HG03354 (cell line): ENCODE results near the gene KCNK1.

Source experiments
- ATAC-seq: cut with Tn5 transposase; IDR thresholded peaks from one replicate; pipeline ENCODE4 v1.9.1; 2021; ENCODE audit warnings: mild to moderate bottlenecking; ENCODE audit not compliant: unreplicated experiment, poor library complexity, severe bottlenecking

Gene KCNK1

DNA sequence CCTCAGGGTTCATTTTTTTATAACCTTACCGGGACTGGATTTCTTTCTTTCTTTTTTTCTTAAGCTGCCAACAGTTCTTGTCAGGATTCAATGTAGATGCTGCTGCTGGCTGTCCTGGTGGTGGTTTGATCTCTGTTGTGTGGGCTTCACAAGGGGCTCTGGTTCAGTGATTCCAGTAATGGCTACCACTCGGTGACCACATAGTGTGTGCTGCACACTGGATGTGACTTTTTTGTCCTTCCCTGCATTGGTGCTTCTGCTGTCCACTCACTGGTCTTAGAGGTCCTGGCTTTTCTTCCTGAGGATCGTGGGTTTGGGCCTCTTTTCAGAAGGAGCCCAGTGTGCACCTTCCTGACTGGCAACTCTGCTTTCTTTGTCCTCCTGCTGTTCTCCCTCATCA is 18.5 kb downstream of the KCNK1 start:
- ATAC-seq: no peak

DNA sequence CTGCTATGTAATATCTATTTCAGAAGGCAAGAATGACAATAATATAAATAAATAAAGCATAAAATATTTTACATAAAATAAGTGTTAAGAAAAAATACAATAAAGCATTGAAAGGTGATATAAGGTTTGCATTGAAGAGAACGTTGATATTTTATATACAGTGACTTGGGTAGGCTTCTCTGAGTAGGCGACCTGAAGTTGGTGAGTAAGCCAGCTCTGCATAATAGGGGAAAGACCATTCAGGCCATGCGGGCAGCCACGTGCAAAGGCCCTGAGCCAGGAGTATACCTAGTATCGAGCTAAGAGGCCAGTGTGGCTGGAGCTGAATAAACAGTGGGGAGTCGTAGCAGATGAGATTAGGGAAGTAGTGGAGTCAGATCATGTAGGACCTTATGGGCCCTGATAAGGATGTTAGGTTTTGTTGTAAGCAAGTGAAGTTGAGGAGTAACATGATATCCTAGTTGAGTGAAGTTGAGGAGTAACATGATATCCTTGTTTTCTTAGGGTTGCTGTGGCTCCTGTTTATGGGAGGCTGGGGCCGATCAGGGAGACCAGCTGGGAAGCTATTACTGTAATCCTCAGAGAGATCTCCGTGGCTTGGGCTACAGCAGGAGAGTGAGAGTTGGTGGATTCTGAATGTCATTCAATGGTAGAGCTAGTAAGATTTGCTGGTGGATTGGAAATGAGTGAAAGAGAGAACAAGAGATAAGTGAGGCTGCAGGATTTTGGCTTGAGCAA is 22.0 kb downstream of the KCNK1 start:
- no peak for ATAC-seq

DNA sequence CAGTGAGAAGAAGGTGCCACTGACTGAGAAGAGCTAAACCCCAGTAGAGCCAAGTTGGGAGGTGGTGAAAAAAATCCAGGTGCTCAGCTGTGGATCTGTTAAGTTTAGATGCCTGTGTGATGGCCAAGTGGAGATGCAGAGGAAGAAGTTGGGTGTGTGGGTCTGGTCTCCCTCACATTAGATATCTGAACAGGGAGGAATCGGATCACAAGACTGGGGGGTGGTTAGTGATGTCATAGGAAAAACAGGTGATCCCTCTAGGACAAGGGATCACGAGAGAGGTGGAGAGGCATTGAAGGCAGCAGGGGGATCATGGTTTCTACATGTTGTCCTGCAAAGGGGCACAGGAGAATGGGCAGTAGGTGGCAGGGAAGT is 22.6 kb downstream of the KCNK1 start:
- ATAC-seq: no peak

DNA sequence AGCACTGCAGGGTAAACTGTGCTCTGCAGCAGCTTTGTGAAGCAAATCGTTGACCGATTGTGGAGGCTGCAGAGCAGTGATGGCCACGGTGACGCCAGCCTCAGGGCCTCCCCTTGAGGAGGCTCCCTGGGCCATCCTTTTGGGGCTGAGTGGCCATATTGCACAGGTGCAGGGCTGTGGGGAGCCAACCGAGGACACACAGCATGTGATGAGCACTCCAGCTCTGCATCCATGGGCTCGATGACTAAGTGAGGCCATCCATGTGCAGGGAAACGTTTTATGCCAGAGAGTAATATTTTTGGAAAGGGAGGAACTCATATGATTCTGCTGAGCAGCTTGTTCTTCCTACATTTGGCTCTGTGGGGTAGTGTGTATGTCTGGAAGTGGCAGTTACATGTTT is 24.6 kb downstream of the KCNK1 start:
- no peak for ATAC-seq

DNA sequence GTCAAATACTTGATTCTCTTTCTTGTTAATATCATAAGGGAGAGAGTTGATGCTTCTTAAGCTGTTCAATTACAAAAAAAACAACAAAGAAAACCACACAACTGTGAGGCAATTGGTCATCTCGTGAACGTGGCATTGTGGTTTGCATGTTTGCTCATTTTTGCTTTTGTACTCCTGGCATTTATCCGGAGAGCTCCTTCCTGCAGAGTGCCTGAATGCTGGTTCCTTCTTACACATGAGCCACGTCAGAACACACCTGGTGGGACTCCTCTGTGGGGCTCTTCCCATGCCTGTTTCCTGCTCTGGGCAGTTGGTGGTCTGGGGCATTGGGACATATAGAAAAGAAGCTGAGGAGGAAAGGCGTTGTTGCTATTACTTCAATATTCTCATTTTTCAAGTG is 25.7 kb downstream of the KCNK1 start:
- no peak for ATAC-seq

DNA sequence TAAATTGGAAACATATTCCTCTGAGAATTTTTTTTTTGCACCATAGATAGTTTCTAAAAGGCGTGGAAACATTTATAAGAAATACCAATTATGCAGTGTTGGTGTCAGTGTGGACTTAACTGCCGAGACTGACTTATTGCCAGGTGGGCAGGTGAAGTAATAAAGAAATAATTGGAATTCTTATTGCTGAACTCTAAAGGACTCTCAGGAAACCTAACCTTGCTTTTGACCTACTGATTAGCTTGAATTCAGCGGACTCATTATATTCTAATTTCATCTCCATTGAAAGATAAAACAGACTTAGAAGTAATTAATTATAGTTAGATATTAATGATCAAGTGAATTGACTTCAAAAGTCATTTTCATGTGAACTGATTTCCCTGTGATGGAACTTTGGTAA is 26.3 kb downstream of the KCNK1 start:
- no peak for ATAC-seq

DNA sequence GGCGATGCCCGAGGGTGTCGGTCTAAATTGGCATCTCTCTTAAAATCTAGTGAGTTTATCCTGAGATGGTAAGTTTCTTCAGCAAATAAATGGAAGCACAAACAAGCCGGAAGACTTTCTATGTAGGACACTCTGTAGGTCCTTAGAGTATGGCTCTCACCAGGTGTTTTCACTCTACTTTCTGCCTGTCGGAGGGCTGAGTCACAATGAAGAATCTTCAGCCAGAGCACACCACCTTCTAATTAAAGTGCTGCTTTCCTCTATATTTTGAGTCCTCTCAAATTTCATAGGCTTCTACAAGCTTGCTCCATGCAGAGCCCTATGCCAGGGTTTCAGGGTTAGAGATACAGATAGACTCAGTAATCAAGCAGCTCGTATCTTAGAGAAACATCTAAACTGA is 27.1 kb downstream of the KCNK1 start:
- no peak for ATAC-seq

DNA sequence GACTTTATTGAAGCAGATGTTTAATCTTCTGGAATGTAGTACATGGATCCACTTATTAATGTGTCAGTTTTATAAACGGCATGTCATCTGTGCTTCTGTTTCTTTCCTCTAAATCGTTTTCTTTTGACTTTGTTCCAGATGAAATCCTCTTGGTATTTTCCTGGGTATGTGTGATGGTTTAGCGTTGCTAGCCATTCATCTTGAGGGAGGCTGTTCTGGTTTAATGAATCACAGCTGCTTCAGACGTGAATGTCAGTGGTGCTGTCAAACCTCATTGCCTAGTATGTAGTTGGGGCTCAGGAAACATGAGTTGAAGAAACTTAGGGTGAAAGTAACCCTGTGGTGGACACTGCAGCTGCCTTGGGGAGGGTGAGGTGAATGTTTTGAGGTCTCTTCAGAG is 33.2 kb downstream of the KCNK1 start:
- no peak for ATAC-seq

DNA sequence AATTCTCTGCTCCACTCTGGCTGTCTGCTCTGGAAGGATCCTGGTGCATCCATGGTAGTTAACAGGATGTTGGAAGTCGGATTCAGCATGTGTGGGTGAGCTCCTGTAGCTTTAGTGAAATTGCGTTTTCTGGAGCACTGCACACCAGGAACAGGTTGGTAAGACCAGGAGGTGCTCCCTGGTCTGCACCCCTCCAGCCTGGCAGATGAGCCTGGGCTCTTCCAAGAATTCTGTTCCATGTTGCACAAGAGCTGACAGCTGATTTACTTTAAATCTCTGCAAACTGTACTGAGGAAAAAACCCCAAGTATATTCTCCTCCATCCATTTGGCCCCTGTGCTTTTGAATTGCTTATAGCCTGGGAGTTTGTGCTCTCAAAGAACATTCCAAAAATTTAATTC is 33.7 kb downstream of the KCNK1 start:
- ATAC-seq: no peak

DNA sequence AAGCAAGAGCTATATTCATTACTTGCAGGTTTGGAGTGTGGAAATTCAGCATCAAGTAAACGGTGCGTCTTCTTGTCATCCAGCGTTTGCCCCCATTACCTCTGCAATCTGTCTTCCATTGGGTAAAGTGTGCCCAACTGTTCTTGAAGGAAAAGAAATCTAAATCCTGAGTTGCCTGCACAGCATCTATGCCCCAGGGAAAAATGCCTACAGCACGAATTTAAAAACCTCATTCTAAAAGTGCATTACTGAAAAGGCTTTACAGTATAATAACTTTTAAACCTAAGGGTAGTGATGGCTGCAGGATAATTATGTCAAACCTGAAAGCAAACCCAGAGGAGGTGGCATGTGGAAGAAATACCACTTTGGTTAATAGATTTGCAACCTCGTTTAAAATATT is 37.2 kb downstream of the KCNK1 start:
- ATAC-seq: no peak

DNA sequence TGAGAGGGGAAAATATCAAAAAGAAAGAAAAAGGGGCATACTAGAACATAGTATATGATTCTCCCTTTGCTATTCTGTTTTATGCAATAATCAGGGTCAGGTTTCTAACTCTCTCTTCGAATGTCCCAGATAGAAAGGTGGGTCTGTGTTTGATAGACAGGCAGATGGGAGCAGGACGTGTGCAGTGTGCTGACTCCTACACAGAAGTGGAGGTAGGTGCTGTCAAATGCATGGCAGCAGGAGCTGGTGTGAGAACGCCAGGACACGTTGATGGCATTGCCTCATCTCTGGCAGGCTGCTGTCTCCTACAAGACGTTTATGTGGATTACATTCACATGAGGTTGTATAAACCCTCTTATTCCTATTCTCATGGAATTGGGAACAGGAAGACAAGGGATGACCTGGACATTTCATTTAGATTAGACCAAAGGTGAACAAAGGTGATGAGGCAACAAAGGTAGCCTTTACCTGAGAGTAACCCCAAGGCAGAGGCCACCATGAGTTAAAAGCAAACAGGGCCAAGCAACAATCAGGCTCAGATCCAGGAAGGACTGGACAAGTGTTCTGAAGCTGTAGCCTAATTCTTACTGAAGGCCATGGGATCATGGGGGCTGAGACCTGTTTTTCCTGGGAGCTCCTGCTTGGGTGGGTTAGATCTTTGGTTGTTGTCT is 37.8 kb downstream of the KCNK1 start:
- ATAC-seq: no peak

DNA sequence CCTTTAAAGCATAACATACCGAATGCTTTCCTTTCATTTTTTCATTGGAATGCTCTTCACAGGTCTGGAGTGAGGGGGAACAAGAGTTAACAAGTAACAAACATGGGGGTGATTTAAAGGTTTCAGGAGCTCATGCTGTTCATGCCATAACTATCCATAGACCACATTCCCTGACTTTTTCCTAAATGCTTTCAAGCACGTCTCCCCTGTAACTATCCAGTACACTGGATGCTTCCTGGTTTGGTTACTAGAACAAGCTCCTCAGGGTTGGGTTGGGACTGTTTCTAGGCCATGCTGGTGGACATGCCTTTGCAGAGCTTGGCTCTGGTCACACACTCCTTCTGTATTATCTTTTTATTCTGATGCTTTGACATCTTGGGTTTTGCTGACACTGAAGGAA is 38.6 kb downstream of the KCNK1 start:
- ATAC-seq: no peak

DNA sequence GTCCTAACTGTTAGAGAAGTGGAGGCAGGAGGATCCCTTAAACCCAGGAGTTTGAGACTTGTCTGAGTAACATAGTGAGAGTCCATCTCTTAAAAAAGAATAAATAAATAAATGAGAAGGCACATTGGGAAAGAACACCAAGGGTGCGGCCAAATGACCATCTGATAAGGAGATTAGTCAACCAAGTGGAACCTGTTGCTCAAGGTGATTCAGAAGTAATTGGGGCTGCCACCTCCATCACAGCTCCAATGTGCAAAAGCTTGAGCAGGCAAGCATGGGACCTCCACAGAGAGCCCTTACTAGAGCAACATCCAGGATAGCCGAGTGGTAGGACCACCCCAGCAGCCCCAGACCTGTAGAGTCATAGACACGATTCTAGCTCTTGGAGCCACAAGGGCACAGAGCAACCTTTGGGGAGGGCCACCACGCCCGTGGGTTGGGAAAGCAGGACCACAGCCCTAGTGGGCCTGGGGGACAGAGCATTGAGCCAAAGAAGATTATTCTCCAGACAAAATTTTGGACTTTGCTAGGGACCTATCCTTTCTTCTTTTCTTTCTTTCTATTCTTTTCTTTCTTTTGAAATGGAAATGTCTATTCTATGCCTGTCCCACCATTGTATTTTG is 40.9 kb downstream of the KCNK1 start:
- no peak for ATAC-seq

DNA sequence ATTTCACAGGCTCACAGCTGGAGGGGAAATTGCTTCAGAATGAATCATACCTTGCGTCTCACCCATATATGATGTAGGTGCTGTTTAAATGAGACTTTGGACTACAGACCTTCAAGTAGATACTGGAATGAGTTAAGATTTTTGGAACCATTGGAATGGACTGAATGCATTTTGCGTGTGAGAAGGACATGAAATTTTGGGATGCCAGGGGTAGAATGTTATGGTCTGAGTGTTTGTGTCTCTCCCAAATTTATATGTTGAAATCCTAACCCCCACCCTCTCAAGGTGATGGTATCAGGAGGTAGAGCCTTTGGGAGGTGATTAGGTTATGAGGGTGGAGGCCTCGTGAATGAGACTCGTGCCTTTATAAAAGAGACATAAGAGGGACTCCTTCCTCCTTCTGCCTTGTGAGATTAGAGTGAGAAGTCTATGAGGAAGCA is 41.4 kb downstream of the KCNK1 start:
- no peak for ATAC-seq

DNA sequence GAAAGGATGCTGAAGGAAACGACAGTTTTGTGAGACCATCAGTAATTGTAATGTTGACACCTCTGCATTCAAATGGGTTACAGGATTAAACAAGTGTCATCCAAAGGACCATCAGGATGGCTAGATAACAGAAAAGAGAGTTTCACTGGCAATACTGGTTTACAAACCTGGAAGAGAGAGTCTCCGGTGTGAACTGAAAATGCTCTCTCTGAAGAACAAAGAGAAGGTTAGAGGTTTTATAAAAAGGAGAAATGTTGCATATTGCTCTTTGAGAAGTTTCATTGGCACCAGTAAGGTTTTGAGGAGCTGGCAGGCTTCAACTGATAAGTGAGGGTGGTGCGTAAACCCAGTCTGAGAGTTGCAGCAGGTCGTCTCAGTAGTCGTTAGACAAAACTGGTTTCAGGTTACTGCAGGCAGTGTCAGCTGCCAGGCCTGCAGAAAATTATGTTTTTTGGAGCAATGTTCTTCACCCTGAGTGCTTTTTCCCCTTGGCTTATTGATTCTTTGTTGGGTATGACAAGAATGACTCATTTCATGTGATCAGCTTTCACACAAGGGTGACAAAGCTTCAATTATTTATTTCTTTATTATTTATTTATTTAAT is 42.2 kb downstream of the KCNK1 start:
- ATAC-seq: no peak

DNA sequence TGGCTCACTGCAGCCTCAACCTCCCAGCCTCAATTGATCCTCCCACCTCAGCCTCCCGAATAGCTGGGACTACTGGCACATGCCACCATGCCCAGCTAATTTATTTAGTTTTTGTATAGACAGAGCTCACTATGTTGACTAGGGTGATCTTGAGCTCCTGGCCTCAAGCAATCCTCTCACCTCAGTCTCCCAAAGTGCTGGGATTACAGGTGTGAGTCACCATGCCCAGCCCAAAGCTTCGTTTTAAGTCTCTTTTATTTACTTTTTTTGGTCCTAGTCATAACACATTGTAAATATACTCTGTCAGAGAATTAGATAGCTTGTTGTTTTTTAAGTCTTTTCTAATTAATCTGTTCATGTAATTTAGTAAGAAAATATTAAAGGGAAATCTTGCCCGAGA is 42.8 kb downstream of the KCNK1 start:
- no peak for ATAC-seq

DNA sequence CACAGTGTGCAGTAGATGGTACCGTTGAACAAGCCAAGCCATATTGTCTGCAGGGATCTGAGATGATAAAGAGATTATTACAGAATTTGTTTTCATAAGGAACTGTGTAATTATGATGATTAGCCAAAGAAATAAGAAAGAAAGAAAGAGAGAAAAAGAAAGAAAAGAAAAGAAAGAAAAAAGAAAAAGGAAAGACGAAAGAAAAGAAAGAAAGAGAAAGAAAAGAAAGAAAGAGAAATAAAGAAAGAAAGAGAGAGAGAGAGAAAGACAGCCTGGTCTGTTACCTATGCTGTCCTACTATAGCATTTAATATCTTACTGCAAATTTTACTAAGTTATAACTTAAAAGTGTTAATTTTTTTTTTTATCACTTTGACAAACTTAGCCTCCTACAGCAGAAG is 43.6 kb downstream of the KCNK1 start:
- no peak for ATAC-seq

DNA sequence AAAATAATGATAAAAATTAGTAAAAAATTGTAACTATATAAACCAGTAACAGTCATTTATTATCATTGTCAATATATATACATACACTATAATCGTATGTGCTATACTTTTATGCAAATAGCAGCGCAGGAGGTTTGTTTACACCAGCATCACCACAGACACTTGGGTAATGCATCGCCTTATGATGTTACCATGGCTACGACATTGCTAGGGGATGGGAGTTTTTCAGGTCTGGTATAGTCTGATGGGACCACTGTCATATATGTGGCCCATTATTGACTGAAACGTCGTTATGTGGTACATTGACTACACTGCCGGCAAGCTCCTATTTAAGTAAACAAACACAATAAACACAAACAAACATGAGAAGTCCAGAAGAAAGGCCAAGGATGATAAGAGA is 45.6 kb downstream of the KCNK1 start:
- no peak for ATAC-seq

DNA sequence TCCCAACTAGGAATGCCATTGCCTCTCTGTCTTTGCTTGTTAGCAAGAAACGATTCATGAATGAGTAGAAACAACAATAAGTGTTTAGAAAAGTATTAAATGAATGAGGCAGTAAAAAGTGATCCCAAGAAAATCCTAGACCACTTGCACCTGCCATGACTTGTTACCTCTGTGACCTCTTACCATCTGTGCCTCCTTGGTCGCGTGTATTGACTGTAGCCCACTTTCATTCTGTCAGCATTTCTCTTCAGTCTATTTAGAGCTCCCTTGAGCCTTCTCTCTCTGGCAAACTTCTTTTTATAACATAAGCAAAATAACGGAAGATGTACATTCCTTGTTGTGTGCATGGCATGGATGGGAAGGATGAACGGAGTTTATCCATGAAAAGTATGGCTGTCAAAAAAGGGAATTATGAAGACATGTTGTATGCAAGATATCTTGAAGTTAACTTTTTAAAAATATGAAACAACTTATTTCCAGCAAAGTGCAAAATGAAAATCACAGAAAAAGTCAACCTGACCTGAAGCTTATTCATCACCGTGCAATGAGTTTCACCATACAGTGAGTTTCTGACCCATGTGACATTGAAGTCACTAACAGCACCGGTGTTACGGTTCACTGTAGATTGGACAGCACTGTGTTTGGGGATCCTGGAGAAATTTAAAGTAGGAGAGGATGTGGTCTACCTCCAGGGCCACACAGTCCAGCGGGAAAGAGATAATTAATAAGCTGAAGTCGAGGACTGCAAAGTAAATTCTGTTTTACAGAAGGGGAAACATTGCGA is 47.7 kb downstream of the KCNK1 start:
- no peak for ATAC-seq
